HG03354 (cell line): Measurements from ENCODE around the gene DDI1.
"Not testable (repeated sequence)": the region's sequence is repeated elsewhere in the genome, so short reads cannot be mapped to it uniquely, and the experiment has no call there.

Source experiments
- ATAC-seq: cut with Tn5 transposase; IDR thresholded peaks from one replicate; pipeline ENCODE4 v1.9.1; 2021; ENCODE audit warnings: mild to moderate bottlenecking; ENCODE audit not compliant: unreplicated experiment, poor library complexity, severe bottlenecking

The DDI1 gene

DNA sequence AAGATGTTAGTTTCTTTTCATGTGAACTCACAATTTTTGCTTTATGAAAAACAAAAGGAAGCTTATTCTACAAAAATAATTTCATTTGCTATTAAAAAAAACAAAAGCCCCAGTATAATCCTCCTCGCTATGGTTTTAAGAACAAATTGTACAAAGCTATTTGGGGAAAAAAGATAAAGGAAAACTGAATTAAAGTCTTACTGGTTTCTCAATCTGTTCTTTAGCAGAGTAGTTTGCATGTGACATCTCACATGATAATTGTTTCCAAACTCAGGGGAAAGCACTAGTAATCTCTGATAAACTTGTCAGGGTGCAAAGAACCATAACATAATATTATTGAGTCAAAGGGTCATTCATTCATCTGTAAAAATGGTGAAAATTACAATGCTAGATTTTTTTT, 2.9 kb upstream of the DDI1 start:
- ATAC-seq: no peak

DNA sequence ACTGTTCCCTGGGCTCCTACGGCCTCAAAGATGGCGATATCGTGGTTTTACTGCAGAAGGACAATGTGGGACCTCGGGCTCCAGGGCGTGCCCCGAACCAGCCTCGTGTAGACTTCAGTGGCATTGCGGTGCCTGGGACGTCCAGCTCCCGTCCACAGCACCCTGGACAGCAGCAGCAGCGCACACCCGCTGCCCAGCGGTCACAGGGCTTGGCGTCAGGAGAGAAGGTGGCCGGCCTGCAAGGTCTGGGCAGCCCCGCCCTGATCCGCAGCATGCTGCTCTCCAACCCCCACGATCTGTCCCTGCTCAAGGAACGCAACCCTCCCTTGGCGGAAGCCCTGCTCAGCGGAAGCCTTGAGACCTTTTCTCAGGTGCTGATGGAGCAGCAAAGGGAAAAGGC, 555 bp downstream of the DDI1 start:
- ATAC-seq: no peak

DNA sequence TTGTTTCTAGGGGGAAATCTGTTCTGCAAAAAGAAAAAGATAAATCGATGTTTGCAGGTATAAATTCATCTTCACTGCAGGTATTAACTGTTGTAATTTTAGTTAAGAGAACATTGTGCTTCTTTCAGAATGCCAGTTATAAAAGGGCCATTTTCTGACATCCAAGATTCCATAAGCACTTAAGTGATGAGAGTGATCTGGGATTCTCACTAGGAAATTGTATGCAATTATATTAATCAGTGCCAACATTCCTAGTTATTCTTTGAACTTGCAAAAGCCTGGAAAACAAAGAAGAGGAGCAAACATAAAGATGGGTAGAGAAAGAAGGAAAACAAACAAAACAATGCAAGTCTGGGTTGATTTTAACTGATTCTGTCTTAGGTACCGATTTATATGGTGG, 5.4 kb downstream of the DDI1 start:
- ATAC-seq: no peak

DNA sequence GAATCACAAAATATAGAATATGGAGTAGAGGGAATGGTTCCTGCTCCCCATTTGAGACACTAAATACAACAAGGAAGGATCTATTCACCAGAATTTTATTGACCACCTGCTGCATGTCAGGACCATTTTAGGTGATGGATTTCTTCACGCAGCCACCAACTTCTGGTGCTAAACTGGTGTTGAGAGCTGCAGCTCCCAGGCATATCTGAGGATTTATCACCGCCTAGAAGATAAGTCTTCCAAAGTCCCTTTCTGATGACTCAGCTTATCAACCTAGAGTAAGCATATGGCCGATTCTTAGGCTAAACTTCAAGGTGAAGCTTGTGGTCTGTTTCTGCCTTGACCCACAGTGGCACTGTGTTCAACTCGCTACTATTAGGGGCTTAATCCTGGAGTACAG, 6.7 kb downstream of the DDI1 start:
- ATAC-seq: no peak

DNA sequence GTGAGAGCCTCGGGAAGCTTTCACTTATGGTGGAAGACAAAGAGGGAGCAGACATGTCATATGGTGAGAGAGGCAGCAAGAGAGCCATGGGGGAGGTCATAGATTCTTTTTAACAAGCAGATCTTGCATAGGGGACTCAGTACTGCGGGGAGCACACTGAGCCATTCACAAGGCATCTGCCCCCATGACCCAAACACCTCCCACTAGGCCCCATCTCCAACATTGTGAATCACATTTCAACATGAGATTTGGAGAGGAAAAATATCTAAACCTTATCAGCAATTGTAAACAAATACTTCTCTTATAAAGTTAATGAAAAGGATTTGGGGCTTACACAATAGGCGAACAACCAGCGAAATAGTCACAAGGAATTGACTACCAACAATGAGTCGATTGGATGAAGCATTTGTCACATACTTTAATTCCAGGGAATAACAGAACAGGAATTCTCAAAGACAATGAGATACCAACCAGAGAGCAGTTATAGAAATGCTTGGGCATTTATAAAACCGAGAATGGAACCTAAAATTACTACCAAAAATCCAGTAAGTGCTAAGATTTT, 7.3 kb downstream of the DDI1 start:
- no peak for ATAC-seq

DNA sequence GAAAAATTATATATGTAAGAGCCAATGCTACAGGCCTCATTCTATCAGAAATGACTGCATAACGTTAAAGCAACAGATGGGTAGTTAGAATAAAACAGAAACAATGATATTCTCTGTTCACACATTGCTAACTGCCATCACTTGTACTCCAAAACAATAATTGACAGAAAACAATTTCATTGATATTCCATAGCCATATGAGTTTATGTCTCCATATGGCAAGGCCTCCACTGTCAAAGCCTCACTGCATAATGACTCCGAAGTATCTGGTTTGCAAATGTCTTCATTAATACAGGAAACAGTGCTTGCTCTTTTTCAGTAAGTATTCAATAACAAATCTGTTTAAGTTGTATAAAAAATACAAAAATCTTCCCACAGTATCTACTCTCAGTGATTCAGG, 9.9 kb downstream of the DDI1 start:
- no peak for ATAC-seq

DNA sequence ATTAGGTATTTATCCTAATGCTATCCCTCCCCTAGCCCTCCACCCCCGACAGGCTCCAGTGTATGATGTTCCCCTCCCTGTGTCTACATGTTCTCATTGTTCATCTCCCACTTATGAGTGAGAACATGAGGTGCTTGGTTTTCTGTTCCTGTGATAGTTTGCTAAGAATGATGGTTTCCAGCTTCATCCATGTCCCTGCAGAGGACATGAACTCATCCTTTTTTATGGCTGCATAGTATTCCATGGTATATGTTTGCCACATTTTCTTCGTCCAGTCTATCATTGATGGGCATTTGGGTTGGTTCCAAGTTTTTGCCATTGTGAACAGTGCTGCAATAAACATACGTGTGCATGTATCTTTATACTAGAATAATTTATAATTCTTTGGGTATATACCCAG, 10.4 kb downstream of the DDI1 start:
- ATAC-seq: not testable (repeated sequence)

DNA sequence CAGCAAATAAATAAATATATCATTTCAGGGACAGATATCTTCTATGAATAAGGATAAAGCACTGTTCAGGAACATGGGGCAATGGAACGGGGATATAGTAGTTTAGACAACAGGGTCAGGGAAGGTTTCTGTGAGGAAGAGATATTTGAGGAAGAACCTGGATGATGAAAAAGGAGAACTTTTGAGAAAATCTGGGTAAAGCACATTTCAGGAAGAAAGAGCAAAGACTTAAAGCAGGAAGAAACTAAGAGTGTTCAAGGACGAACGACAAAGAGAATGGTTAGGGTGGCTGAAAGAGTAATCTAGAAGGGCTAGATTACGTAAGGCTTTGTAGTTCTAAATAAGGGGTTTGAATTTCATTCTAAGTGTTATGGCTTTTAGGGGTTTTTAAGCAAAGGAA, 12.7 kb downstream of the DDI1 start:
- no peak for ATAC-seq

DNA sequence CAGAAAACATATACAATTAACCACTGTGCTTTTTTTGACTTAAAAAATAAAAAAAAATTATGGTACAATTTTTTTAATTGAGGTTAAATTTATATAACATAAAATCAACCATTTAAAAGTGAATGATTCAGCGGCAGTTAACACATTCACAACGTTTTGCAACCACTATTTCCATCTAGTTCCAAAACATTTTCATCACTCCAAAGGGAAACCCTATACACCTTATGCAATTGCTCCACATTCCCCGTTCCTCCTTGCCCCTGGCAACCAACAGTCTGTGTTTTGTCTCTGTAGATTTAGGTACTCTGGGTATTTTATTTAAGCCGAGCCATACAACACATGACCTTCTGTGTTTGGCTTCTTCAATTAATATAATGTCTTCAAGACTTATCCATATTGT, 15.3 kb downstream of the DDI1 start:
- no peak for ATAC-seq

DNA sequence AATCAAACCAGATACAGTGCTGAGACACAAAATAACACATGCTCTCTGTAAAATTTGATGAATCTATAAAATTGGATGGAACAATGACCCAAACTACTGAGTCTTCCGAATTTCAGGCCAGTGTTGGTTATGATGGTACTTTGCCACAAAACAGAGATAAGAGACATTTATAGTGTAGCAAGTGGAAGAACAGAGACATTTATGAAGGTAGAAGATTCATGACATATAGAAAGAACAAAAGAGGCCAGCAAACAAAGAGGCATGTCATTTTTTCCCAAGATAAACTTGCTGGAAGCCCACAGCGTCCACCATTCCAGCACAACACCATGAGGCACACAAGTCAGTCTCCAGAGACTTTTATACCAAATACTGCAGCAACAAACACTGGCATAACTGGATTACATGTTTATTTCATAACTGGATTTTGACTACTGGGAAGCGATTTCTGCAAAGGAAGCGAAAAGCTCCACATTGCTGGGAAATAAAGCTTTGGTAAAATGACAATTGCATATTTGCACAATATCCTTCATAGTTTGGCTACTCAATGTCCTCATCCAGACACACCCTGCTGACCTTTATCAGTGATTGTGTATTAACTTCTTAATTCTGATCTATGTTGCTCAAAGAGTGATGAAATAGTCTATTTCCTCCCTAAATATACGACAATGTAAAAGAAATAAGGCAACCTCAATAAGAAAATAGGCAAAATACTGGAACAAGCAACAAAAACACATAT, 17.5 kb downstream of the DDI1 start:
- no peak for ATAC-seq

DNA sequence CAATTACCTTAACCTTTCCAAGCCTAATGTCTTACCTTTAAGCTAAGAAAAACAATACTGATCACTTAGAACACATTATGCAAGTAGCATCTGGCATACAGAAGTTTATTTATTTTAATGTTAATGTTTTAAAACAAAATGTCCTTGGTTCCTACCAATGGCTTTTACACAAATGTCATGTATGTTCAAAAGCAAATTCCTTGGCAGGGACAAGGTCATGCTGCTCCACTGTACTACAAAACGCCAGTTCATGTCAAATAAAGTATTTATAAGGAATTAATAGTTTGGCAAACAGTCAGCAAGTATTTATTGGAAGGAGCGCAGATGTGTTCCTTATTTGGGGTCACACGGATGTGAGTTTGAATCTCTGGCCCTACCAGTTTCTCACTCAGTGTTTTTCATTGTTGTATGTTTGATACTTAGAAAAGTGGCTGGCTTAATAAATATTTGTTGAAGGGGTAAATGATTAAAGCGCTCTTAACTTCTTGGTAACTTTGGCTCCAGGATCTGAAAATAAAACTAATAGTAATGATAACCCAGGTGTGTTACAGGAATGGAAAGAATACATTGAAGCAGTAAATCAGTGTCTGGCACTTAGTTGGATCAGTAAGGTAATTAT, 18.6 kb downstream of the DDI1 start:
- ATAC-seq: no peak

DNA sequence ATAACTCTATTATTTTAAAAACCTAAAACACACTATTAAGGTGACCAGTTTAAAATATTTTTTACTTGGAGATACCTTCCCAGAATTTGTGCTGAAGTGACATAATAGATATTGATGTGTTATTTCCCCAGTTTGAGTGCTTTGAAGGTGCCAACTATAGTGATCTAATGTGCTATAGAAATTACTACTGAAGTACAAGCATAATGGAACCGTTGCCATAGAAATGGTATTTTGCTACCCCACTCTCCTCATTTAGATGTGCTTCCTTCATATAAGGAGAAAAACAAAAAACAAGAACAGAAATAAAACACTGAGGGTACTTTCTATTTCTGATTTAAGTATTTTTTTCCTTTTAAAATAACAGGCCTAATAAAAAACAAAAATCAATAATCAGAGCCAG, 19.2 kb downstream of the DDI1 start:
- ATAC-seq: no peak

DNA sequence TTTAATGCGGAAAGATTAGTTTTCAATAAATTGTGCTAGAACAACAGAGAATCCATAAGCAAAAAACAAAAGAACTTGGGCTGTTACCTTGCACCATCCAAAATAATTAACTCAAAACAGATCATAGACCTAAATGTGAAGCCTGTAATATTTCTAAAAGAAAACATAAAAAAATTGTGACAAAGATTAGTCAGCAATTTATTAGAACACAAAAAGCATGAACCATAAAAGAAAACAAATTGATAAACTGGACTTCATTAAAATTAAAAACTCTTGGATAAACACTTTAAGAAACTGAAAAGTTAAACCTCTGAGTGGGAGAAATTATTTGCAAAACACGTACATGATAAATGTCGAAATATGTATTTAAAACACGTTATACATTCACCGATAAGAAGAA, 21.5 kb downstream of the DDI1 start:
- no peak for ATAC-seq

DNA sequence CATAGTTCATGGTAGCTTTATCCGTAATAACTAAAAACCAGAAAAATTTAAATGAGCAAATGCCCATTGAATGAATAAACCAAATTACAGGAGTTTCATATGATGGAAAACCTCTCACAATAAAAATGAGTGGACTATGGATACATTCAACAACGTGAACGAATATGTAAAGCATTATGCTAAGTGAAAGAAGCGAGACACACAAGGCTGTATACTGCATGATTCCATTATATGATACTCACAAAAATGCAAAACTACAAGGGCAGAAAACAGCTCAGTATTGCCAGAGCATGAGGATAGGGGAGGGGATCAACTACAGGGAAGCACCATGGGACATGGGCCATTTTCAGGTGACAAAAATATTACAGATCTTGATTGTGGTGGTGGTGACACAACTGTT, 22.2 kb downstream of the DDI1 start:
- no peak for ATAC-seq

DNA sequence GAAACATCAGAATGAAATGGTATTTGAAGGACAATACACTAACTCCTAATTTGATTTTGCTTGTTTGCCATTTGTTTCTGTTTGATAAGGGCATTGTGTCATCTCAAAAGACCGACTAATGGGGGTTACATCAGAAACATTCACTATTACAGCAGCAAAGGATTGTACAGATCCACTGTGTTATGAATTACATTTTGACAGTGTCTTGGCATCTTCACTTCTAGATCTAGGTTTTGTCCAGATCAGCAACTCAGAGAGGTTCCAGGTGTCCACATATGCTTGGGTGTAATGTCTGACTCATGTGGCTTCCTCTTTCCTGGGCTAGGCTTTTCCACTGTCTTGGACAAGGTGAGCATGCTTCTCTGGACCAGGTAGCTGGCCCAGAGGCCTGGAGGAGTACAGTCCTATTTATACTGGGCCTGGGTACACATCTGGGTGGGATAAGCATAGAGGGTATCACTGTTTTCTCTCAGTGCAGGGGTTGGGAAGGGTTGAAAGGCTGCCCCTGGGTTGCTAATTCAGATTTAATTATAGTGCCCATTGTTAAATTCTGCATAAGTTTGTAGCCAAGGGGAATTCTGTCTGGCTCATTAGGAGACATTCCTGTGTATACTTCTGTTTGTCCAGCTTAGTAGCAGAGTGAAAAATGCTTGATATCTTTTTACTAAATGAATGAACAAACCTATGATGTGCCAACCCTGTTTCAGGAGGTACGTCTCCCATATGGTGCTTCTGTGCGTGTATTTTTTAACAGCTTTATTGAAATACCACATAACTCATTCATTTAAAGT, 23.8 kb downstream of the DDI1 start:
- ATAC-seq: no peak

DNA sequence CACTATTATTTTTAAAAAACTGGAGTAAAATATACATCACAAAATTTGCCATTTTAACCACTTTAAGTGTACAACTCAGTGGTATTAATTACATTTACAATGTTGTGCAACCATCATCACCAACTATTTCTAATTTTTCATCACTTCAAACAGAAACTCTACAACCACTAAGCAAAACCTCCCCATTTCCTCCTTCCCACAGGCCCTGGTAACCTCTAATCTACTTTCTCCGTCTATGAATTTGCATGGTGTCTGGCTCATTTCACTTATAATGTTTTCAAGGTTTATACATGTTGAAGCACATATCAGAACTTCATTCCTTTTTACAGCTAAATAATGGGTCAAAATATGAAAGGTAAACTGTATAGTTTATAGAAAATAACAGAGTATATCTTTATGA, 24.4 kb downstream of the DDI1 start:
- ATAC-seq: peak; percentile 73

DNA sequence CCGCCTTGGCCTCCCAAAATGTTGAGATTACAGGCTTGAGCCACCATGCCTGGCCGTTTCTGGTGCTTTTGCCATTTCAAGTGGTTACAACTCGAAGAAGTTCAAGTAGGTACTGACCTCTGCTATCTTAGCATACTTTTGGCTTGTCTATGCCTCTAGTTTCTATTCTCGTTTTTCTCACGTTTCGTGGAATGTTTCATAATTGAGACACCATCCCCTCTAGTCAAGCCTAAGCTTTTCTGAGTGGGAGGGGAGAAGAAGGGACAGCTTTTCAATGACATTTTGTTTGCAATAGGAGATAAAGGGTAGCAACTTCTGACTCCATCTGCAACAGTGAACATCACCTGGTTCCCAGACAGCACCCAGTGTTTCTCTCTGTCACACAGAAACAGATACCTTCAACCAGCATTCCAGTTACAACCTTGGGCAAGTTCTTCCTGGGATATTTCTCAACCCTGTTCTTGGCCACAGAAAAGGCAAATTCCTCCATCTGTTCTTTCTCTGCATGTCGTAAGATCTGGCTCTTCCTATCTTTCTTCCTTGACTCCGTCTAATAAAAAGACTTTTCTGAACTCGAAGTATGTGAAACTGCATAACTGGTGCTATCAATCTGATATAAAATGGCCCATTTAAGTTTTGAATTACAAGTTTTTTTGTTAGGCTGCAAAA, 25.5 kb downstream of the DDI1 start:
- no peak for ATAC-seq

DNA sequence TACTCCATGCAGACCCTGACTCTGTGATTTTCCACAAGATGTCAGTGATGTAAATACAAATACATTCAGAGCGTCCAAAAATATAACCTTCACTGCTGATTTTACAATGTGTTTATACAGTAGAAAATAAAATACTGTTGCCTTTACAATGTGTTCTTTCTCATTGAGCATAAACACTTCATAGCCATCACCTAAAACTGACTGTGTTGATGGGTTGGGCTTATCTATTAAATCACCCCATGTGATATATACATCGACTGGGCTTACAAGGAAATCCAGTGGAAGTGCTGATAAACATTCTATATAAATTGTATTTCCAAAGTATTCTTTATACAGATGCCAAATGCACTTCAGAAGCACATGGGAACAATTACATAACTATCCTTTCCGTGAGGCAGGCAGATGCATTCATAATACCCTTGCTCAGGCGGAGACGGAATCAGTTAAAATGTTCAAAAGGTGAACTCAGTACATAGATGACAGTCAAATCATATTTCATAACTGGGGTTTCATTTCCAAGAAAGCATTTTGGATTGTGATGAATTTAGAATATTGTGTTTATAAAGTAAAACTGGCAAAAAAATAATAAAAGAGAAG, 27.7 kb downstream of the DDI1 start:
- no peak for ATAC-seq

DNA sequence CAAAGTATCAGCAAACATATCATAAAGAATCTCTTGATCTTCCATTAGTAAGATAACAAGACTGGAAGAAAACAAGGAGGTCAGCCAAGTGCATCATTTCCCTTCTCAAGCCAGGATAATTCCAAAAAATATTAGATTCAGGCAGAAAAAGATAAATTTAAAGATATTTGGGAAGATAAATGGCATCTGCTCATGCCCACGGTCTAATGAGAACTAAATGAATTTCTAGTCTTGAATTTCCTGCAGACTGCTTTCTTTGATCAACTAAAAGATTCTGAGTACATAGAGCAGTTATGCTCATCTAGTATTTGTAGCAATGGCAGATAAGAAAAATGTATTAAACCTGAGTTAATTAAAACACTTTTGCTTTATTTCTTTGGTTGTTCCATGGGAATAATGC, 31.1 kb downstream of the DDI1 start:
- ATAC-seq: no peak
